ENCODE results near the gene ZFAND6.

DNA sequence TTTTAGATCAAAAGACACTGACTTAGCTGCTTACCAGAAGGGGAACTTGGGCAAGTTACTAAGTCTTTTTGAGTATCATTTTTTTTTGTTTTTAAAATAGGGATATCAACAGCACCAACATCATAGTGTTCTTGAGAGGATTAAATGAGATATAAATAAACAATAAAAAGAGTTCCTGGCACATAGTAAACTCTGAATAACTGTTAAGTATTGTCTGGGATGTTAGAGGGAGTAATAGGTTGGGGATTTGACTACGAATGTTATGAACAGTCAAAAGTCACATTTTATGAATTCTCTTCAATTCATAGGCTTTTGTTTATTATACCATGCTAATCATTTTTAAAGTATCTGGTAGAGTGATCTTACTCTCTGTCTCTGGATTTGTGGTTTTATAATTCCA, 55.5 kb downstream of the ZFAND6 start:
- TF ChIP-seq, protein P1, sequence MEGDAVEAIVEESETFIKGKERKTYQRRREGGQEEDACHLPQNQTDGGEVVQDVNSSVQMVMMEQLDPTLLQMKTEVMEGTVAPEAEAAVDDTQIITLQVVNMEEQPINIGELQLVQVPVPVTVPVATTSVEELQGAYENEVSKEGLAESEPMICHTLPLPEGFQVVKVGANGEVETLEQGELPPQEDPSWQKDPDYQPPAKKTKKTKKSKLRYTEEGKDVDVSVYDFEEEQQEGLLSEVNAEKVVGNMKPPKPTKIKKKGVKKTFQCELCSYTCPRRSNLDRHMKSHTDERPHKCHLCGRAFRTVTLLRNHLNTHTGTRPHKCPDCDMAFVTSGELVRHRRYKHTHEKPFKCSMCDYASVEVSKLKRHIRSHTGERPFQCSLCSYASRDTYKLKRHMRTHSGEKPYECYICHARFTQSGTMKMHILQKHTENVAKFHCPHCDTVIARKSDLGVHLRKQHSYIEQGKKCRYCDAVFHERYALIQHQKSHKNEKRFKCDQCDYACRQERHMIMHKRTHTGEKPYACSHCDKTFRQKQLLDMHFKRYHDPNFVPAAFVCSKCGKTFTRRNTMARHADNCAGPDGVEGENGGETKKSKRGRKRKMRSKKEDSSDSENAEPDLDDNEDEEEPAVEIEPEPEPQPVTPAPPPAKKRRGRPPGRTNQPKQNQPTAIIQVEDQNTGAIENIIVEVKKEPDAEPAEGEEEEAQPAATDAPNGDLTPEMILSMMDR (IDR thresholded peaks at IDR 0.05; ENCODE audit: poor library complexity, severe bottlenecking) = no peak
- TF ChIP-seq, protein P2, sequence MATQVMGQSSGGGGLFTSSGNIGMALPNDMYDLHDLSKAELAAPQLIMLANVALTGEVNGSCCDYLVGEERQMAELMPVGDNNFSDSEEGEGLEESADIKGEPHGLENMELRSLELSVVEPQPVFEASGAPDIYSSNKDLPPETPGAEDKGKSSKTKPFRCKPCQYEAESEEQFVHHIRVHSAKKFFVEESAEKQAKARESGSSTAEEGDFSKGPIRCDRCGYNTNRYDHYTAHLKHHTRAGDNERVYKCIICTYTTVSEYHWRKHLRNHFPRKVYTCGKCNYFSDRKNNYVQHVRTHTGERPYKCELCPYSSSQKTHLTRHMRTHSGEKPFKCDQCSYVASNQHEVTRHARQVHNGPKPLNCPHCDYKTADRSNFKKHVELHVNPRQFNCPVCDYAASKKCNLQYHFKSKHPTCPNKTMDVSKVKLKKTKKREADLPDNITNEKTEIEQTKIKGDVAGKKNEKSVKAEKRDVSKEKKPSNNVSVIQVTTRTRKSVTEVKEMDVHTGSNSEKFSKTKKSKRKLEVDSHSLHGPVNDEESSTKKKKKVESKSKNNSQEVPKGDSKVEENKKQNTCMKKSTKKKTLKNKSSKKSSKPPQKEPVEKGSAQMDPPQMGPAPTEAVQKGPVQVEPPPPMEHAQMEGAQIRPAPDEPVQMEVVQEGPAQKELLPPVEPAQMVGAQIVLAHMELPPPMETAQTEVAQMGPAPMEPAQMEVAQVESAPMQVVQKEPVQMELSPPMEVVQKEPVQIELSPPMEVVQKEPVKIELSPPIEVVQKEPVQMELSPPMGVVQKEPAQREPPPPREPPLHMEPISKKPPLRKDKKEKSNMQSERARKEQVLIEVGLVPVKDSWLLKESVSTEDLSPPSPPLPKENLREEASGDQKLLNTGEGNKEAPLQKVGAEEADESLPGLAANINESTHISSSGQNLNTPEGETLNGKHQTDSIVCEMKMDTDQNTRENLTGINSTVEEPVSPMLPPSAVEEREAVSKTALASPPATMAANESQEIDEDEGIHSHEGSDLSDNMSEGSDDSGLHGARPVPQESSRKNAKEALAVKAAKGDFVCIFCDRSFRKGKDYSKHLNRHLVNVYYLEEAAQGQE (IDR thresholded peaks at IDR 0.05; ENCODE audit: borderline replicate concordance) = no peak
- TF ChIP-seq TAF1 (IDR thresholded peaks at IDR 0.05; ENCODE audit: low read depth) (no peak), POLR2AphosphoS5 (IDR thresholded peaks at IDR 0.05) (no peak), EP300 (conservative IDR thresholded peaks at IDR 0.05; ENCODE audit: poor library complexity, severe bottlenecking) (no peak), MXI1 (conservative IDR thresholded peaks at IDR 0.05; ENCODE audit: poor library complexity, severe bottlenecking) (no peak), EZH2 (IDR thresholded peaks at IDR 0.05; ENCODE audit: borderline replicate concordance, insufficient read depth, low read length, poor library complexity, severe bottlenecking) (no peak), SMC3 (conservative IDR thresholded peaks at IDR 0.05; ENCODE audit: poor library complexity) (no peak), RAD21 (conservative IDR thresholded peaks at IDR 0.05) (no peak)
